Measurements from ENCODE around the gene FAM98B. TPM values are rescaled to one million over a fixed set of nuclear protein-coding genes. Genes with fewer than 3 reads are reported as not detected.

Gene FAM98B
- total and polyA plus RNA-seq, 9 of the 15 experiments (the other 6 are each of a cell fraction or from before 2014, with no cell fraction given), result 3.1 to 42.0 (median 9.4) TPM

- TF ChIP-seq ILF3 (IDR thresholded peaks at IDR 0.05; ENCODE audit: borderline replicate concordance), result no peak
- TF ChIP-seq KLF10 (CRISPR knock-in tag; IDR thresholded peaks at IDR 0.05), result no peak
- peak; percentile 57; the same call in 1 of the 2 replicates for TF ChIP-seq ZNF197 (CRISPR knock-in tag; IDR thresholded peaks at IDR 0.05; ENCODE audit: low read depth)
- no peak for TF ChIP-seq NCOA2 (IDR thresholded peaks at IDR 0.05; ENCODE audit: partially characterized antibody in 2 of 2)
- no peak for TF ChIP-seq IRF2 (CRISPR knock-in tag; IDR thresholded peaks at IDR 0.05)
- TF ChIP-seq ZNF707 (CRISPR knock-in tag; conservative IDR thresholded peaks at IDR 0.05), result no peak; the same call in 1 of the 2 replicates
- TF ChIP-seq HOMEZ (CRISPR knock-in tag; IDR thresholded peaks at IDR 0.05), result 0 out of 2 replicates have a peak, but pooled peaks have one; percentile 41
- TF ChIP-seq BCLAF1 (IDR thresholded peaks at IDR 0.05; ENCODE audit: borderline replicate concordance in 1 of 2, control insufficient read depth in 1 of 2, low read depth in 2 of 2, low read length in 1 of 2), result peak in 1 of 2 experiments; percentile 95; a peak in 2 of 4 replicates
- peak; percentile 77; the same call in 1 of the 2 replicates for TF ChIP-seq HDAC8 (tag; IDR thresholded peaks at IDR 0.05)
- no peak for TF ChIP-seq STAT5A (IDR thresholded peaks at IDR 0.05; ENCODE audit: borderline replicate concordance, low read length)
- TF ChIP-seq BRF2 (IDR thresholded peaks at IDR 0.05; ENCODE audit: borderline replicate concordance, insufficient read depth, insufficient read length), result no peak
- TF ChIP-seq SMARCB1 (IDR thresholded peaks at IDR 0.05; ENCODE audit: insufficient read length, low read depth), result no peak
- peak; percentile 93 for TF ChIP-seq EP400 (IDR thresholded peaks at IDR 0.05)
- no peak for TF ChIP-seq FOXP4 (CRISPR knock-in tag; IDR thresholded peaks at IDR 0.05; ENCODE audit: borderline replicate concordance)
- peak; percentile 86 for TF ChIP-seq POLR2B (IDR thresholded peaks at IDR 0.05; ENCODE audit: low read depth, partially characterized antibody)
- no peak for TF ChIP-seq ZNF764 (CRISPR knock-in tag; IDR thresholded peaks at IDR 0.05; ENCODE audit: low read depth)
- peak; percentile 51; the same call in 1 of the 2 replicates for TF ChIP-seq ZNF584 (CRISPR knock-in tag; IDR thresholded peaks at IDR 0.05; ENCODE audit: low read depth)
- TF ChIP-seq DNMT1 (IDR thresholded peaks at IDR 0.05), result no peak
- TF ChIP-seq ZNF717 (CRISPR knock-in tag; IDR thresholded peaks at IDR 0.05), result no peak
- TF ChIP-seq E2F3 (CRISPR knock-in tag; IDR thresholded peaks at IDR 0.05), result peak; percentile 70; the same call in 1 of the 2 replicates
Observed at GRCh38 chr15:38453971-38454695, at the start of gene FAM98B (continued).
